Thoracic aorta (tissue), 2 donors: Measurements from ENCODE around the gene RACGAP1. TPM values are rescaled to one million over a fixed set of nuclear protein-coding genes. Genes with fewer than 3 reads are reported as not detected.

Experiments used
- ATAC-seq: fragments of 150-250 bp; one replicate; pipeline ENCODE4 v1.8.0; 2017; ENCODE audit warnings: low read depth; ENCODE audit not compliant: insufficient number of reproducible peaks, low FRiP score
- DNase-seq: peaks from one replicate; pipeline ENCODE4 v3.0.0-alpha.2; 2020; ENCODE audit warnings: low spot score
- H3K27ac ChIP-seq, 2 donors: fragments of 200-600 bp; sonication (generic); 1 replicate in 1 of 2; 2 replicates in 1 of 2; pipeline ENCODE4 v1.5.1; 2016; ENCODE audit warnings: mild to moderate bottlenecking in 2 of 2, moderate library complexity in 2 of 2
- H3K27me3 ChIP-seq: fragments of 200-600 bp; sonication (generic); replicated peaks from 2 replicates; pipeline ENCODE4 v1.6.0; 2016; ENCODE audit warnings: mild to moderate bottlenecking; ENCODE audit not compliant: insufficient read depth
- H3K36me3 ChIP-seq: fragments of 200-600 bp; sonication (generic); one replicate; pipeline ENCODE4 v1.5.1; 2016
- H3K4me1 ChIP-seq, 2 donors: fragments of 200-600 bp; sonication (generic); 1 replicate in 1 of 2; 2 replicates in 1 of 2; pipeline versions ENCODE4 v1.5.1 to v1.6.0; 2016; ENCODE audit warnings: low read depth in 2 of 2, mild to moderate bottlenecking in 1 of 2; ENCODE audit not compliant: control insufficient read depth in 1 of 2
- H3K4me3 ChIP-seq: fragments of 200-600 bp; sonication (generic); 2 replicates; pipeline ENCODE4 v1.5.1; 2016; ENCODE audit warnings: mild to moderate bottlenecking
- H3K9me3 ChIP-seq: fragments of 200-600 bp; sonication (generic); 2 replicates; pipeline ENCODE4 v1.5.1; 2016
- total RNA-seq, 2 donors: library from RNA; depleted of rRNA; stranded (reverse); fragments of >200 nt; gene quantifications; one replicate each; pipeline versions ENCODE4 v1.1.0 to v1.2.3, GENCODE V29; 2016
- TF ChIP-seq, protein P1 (sequence below): fragments of 200-600 bp; sonication (generic); IDR thresholded peaks from one replicate; pipeline ENCODE4 v1.5.1; 2019; ENCODE audit warnings: antibody characterized with exemption

RACGAP1 gene
- total RNA-seq, 2 donors from 2014 or later: 3.0 to 4.8 TPM

GRCh38 chr12:50043308-50043707 is 18.0 kb upstream of the RACGAP1 start:
- Histone ChIP-seq H3K4me3 (no peak overlapping the region), H3K9me3 (no peaks in the 10 kb centered on the region), H3K27me3 (no peaks in the 10 kb centered on the region), H3K4me1 (no peaks in the 10 kb centered on the region), H3K36me3 (no peaks in the 10 kb centered on the region), H3K27ac (no peak overlapping the region)
- ATAC-seq: no peak
- TF ChIP-seq, protein P1, sequence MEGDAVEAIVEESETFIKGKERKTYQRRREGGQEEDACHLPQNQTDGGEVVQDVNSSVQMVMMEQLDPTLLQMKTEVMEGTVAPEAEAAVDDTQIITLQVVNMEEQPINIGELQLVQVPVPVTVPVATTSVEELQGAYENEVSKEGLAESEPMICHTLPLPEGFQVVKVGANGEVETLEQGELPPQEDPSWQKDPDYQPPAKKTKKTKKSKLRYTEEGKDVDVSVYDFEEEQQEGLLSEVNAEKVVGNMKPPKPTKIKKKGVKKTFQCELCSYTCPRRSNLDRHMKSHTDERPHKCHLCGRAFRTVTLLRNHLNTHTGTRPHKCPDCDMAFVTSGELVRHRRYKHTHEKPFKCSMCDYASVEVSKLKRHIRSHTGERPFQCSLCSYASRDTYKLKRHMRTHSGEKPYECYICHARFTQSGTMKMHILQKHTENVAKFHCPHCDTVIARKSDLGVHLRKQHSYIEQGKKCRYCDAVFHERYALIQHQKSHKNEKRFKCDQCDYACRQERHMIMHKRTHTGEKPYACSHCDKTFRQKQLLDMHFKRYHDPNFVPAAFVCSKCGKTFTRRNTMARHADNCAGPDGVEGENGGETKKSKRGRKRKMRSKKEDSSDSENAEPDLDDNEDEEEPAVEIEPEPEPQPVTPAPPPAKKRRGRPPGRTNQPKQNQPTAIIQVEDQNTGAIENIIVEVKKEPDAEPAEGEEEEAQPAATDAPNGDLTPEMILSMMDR: no peak
- no peak for DNase-seq

- H3K27ac ChIP-seq: no peak overlapping the region
- no peaks in the 10 kb centered on the region for H3K4me1 ChIP-seq
- TF ChIP-seq, protein P1: no peak
- DNase-seq (no peak), ATAC-seq (no peak)
- no peak overlapping the region for H3K4me3 ChIP-seq
- no peaks in the 10 kb centered on the region for H3K27me3 ChIP-seq
- no peaks in the 10 kb centered on the region for H3K36me3 ChIP-seq
- no peaks in the 10 kb centered on the region for H3K9me3 ChIP-seq
Measured at GRCh38 chr12:50042693-50043092, 17.4 kb upstream of the RACGAP1 start.

DNA sequence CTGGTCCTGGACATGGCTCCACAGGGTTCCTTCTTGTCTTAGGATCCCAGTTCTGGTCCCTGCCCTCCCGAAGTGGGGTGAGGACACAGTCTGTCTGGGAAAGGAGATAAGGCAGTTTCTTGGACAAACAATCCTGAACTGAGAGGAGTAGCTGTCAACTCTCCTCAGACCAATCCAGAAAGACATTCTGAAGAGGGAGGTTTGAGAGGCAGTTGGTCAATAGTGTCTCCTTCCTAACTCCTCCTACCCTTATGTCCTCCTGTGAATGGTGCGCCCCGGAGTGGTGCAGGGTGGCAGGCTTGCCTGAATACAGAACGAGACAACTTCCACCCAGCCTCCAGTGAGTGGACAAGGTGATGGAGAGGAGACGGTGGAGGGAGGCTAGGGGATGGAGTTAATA is 16.7 kb upstream of the RACGAP1 start:
- Histone ChIP-seq H3K36me3 (no peaks in the 10 kb centered on the region), H3K9me3 (no peaks in the 10 kb centered on the region), H3K27ac (no peak overlapping the region), H3K4me1 (no peaks in the 10 kb centered on the region), H3K4me3 (no peak overlapping the region), H3K27me3 (no peaks in the 10 kb centered on the region)
- TF ChIP-seq, protein P1: no peak
- ATAC-seq: no peak
- DNase-seq: no peak

GRCh38 chr12:50041062-50041860 is 16.0 kb upstream of the RACGAP1 start:
- Histone ChIP-seq H3K27me3 (no peaks in the 10 kb centered on the region), H3K4me1 (no peaks in the 10 kb centered on the region), H3K4me3 (no peak overlapping the region), H3K27ac (no peak overlapping the region), H3K9me3 (no peaks in the 10 kb centered on the region), H3K36me3 (no peaks in the 10 kb centered on the region)
- TF ChIP-seq, protein P1: no peak
- no peak for ATAC-seq
- no peak for DNase-seq

DNA sequence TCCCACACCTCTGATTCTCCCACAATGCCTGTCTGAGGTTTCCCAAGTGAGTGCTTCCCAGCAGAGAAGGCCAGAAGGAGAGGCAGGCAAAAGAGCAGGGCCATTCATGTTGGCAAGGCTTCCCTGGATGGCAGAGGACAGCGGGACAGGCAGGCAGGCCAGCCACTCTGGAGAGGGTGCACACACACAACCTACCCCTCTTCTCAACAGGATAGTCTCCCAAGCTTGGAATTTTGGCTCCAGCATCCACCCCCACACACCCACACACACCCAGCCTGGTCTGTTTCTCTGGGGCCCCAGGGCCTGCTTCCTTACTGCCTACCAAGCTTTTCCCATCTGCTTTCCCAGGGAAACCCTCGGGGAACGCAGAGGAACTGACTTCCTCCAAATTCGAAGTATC is 15.4 kb upstream of the RACGAP1 start:
- Histone ChIP-seq H3K4me1 (no peaks in the 10 kb centered on the region), H3K9me3 (no peaks in the 10 kb centered on the region), H3K27me3 (no peaks in the 10 kb centered on the region), H3K27ac (no peak overlapping the region), H3K36me3 (no peaks in the 10 kb centered on the region), H3K4me3 (no peak overlapping the region)
- no peak for DNase-seq
- no peak for ATAC-seq
- TF ChIP-seq, protein P1: no peak
